B cell (primary cell): ENCODE measurements around the gene OGDH.

ENCODE experiments used
- EZH2 ChIP-seq: IDR thresholded peaks from 2 replicates; pipeline ENCODE4 v1.6.1; 2012; ENCODE audit warnings: borderline replicate concordance, low read depth, mild to moderate bottlenecking, moderate library complexity, low read length; ENCODE audit not compliant: insufficient read depth, poor library complexity, severe bottlenecking
- TF ChIP-seq, protein P1 (sequence below): fragments of 200-600 bp; IDR thresholded peaks from one replicate; pipeline ENCODE4 v1.8.0; 2022; ENCODE audit warnings: antibody characterized with exemption, mild to moderate bottlenecking

DNA sequence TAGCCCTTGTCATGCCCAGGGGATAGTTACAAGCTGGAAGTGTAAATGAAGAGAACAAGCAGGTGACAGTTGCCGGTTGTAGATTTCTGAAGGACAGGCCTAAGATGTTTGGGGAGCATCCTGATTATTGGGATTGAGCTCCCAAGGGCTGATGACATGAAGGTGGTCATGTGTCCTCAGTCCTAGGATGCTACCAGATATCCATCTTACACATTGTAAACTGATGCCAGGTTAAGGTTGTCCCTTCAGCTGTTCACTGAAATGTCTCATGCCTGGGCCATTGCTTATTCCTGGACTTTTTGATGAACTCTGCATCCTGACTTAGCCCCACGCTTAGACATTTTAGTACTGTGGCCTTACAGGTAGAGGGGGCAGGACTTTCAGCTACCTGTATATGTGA lies 143.6 kb downstream of the OGDH start:
- TF ChIP-seq, protein P1, sequence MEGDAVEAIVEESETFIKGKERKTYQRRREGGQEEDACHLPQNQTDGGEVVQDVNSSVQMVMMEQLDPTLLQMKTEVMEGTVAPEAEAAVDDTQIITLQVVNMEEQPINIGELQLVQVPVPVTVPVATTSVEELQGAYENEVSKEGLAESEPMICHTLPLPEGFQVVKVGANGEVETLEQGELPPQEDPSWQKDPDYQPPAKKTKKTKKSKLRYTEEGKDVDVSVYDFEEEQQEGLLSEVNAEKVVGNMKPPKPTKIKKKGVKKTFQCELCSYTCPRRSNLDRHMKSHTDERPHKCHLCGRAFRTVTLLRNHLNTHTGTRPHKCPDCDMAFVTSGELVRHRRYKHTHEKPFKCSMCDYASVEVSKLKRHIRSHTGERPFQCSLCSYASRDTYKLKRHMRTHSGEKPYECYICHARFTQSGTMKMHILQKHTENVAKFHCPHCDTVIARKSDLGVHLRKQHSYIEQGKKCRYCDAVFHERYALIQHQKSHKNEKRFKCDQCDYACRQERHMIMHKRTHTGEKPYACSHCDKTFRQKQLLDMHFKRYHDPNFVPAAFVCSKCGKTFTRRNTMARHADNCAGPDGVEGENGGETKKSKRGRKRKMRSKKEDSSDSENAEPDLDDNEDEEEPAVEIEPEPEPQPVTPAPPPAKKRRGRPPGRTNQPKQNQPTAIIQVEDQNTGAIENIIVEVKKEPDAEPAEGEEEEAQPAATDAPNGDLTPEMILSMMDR: no peak
- no peak for TF ChIP-seq EZH2
